NCI-H2107 (cell line): Measurements from ENCODE around the gene CSPG4.
"Not testable (repeated sequence)": the region's sequence is repeated elsewhere in the genome, so short reads cannot be mapped to it uniquely, and the experiment has no call there.

Experiments used
- DNase-seq: peaks from one replicate; lab custom pipeline; 2025; lab: John Stamatoyannopoulos, UW

The CSPG4 gene

DNA sequence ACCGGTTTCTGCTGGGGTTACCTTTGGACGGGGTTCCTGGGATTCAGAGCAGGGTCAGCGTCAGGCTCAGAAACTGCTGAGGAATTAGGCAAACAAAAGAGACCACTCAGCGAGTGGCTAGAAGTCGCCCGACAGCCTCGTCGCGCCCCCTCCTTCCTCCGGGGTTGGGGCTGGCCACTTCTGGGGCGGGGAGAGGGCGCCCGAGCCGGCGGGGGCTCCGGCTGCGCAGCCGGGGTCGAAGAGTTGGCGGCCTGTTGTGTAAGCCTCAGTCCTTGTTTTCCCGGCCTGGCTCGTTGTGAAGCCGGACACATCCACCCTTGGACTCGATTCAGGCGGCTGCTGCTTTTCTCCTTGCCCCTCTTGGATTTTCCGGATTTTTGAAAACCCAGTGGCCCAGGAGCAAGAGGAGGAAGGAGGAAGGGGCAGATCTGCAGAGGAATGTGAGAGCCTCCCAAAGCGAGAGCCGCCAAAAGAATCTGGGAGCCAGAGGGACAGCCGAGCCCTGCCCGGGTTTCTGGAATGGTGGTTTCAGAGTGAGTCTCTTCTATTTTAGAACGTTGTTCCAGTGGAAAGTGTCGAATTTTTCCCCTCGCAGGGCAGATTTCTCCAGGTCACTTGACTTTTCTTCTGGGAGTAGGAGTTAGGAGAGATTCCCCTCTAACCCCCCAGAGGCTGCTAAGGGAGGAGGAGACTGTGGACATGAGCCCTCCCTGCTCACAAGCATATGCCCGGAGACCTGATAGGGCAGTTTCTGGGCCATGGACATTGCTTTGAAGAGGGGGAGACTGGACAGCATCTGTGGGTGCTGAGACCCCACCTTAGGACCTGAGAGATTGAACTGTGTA lies 64.3 kb downstream of the CSPG4 start:
- DNase-seq = no peak

DNA sequence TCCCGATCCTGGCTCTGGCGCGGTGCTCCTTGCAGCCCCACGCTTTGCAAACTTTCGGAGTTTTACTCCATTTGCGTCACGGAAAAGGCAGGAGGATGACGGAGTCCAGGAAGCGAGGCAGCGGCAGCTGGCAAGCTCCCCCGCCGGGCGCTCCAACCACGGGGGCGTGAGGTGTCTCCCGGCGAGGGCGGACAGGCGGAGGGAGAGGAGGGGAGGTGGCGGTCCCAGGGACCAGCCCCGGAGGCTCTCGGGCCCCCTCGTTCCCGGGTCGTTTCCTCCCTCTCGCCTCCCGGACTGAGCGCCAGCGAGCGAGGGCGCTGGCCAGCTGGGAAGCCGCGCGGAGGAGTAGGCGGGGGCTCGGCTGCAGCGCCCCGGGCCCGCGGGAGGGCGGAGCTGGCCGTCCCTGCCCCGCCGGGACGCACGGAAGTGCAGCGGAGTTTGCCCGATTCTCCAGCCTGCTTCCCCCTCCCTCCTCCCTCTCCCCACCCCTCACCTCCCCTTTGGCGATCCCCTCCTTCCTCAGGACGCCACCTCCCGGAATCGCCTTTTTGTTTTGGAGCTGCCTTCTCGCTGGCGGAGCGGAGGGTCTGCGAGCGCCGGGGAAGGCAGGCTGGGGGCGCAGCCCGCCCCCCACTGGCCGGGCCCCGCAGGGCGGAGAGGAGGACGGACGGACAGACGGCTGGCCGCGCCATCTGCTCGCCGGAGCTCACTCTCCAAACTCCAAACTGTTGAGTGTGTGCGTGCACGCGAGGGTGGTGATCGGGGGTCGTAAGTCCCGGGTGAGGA lies 65.1 kb downstream of the CSPG4 start, which contains the start of gene SNX33:
Gene SNX33, plus strand, starts transcription at position 543 of the 786 bp plus-strand sequence. CDS start 1,191 bp downstream, outside the sequence.
- DNase-seq = no peak

DNA sequence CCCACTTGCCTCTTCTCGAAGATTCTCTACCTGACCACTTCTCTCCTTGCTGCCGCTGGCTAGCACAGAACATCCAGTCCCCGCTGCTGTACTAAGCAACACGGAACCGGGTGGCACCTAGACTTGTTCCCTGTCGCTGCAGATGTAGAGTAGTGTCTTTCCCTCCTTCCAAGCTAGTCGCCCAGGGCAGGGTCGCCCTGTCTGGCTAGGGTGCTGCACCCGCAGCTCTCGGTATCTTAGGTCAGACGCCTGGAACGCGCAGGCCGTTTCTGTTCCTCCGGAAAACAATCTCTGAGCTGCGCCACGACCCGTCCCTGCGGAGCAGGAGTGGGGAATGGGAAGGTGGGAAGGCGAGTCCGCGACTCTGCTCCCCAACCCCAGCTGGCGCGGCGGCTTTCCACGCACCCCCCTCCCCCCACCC lies 65.7 kb downstream of the CSPG4 start:
- no peak for DNase-seq

DNA sequence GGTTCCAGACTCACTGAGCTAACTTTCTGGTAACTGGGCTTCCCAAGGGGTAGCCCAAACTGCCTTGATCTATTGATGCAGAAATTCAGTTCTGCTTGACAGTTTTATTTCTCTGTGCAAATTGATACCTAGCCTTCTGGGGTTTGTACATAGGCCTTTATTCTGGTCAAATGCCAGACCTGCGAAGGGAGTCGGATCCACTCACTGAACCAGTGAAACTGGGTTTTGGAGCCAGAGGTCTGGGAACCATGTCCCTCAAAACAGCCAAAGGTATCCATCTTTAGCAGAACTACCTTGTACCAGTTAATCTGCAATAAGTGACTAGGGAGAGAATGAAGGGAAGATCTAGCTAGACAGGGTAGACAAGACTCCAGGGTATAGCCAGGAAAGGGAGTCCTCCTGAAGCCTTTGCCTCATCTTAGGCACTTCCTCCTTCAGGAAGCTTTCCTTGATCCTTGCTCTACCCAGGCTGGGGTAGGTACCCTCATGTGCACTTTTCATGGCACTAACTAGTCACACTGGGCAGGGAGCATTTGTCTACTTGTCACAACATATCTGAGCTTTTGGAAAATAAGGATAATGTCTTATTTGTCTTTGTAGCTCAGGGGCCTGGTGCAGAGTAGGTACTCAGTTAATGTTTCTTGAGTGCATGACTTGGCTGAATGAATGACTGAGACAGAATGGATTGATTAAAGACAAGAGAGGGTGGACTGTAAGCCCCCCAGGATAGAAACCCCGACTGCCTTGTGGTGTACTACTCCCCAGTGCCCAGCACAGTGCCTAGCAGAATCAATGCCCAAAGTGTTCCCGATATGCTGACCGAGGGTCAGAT lies 66.3 kb downstream of the CSPG4 start:
- DNase-seq = no peak

DNA sequence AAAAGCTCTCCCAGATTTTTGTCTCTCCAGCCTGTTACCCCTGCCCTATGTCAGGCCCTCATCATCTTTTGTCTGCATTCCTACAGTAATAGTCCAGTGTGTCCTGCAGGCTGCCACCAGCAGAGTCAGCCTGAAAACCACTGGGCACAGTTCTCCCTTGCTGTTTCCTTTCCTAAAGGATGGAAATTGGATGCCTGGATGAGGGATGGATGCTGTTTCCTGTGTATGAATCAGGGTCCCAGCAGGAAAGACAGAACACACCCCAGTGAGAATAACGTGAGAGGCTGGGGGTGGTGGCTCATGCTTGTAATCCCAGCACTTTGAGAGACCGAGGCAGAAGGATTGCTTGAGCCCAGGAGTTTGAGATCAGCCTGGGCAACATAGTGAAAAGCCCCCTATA lies 68.3 kb downstream of the CSPG4 start:
- no peak for DNase-seq

DNA sequence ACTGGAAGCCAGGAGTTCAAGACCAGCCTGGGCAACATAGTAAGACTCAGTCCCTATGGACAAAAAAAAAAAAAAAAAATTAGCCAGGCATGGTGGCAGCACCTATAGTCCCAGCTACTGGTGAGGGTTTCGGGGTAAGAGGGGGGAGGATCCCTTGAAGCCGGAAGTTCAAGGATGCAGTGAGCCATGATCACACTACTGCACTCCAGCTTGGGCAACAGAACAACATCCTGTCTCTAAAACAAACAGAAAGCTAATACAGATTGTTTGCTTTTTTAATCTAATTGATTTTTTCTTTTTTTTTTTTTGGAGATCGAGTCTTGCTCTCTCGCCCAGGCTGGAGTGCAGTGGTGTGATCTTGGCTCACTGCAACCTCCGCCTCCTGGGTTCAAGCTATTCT lies 71.0 kb downstream of the CSPG4 start:
- no peak for DNase-seq

DNA sequence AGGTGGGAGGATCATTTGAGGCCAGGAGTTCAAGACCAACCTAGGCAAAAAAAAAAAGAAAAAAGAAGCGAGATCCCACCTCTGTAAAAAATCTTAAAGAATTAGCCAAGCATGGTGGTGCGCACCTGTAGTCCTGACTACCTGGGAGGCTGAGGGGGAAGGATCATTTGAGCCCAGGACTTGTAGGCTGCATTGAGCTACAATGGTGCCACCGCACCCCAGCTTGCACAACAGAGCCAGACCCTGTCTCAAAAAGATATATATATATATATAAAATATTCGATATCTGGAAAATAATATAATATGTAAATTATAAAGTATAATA lies 71.5 kb downstream of the CSPG4 start:
- DNase-seq = no peak

DNA sequence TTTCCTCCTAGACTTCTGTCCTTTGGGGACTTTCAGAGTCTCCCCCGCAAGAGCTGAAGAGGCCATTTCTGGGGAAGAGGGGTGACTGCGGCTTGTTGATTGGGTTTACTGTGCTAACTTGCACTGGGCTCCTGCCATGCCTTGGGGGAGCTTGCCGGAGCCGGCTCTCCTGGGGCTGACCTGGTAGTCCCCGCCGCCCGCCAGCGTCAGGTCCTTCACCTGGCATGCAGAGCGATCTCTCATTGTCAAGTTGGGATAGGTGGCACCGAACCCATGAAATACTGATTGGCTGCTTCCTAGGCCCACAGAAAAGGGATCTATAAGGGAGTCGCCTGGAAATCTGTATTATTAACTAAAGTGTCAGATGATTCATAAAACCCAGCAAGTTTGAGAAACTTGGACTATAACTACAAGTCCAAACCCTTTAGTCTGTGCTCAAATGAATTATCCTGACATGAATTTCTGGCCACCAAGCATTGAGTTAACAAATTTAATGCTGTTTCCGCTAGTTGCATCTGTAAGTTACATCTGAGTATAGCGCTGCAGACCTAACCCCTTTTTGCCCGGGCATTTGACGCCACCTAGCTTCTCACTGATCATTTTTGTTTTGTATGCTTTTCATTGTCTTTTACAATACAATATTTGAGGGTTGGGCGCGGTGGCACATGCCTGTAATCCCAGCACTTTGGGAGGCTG lies 72.0 kb downstream of the CSPG4 start:
- no peak for DNase-seq

DNA sequence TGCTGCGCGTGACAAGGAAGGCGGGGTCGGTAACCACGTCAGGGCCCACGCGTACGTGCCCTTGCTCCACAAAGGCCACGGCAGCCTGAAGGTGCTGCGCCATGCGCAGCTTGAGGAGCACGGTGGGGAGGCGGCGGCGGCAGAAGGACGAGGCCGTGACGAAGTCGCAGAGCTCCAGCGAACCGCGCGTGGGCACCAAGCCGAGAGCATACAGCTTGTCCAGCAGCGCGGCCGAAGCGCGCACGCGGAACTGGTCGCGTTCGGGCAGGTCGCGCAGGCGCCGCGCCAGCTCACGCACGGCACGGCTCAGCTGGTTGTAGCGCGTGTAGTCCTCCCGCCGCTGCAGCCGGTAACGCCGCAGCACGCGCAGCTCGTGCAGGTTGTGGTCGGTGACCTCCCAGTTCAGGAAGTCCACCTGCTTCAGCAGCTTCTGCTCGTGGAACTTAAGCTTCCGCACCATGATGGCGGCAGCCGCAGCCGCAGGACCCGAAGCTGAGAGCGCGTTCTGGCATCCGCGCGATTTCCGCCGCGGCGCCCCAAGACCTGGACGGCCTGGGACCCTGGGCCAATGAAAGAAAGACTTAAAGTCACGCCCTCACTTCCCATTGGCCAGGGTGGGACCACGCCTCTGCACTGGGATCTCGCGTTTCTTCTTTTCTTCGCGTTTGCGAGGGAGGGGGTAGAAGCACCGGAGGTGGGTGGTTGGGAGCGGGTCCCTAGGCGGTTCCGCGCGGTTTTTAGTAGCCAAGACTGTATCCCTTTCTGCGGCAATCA lies 72.8 kb downstream of the CSPG4 start, which contains the start of gene IMP3:
Gene IMP3, minus strand, starts transcription at position 516 of the 774 bp plus-strand sequence. Its CDS starts 56 bp downstream, at position 460.
- peak; percentile 88 for DNase-seq

DNA sequence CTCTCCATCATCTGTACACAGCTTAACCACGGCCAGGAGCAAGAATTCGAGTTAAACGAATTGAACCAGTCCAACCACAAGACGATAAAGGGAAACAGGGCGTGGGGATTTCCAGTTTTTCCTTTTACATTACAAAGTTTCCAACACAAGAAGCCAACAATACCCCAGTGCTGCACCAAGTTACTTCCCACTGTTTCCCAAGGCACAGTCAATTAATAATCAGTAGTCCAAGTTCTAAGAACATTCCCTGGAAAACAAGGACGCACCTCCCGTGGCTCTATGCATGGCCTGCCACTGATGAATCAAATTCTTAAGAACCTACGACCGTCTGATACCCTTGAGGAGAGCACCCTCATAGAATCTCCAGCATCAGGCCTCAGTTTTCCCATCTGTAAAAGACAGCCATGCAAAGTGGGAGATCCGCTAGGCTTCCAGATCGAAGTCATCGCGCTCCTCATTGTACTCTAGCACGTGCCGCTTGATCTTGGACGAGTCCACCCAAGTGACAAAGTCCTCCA lies 73.4 kb downstream of the CSPG4 start:
- no peak for DNase-seq

DNA sequence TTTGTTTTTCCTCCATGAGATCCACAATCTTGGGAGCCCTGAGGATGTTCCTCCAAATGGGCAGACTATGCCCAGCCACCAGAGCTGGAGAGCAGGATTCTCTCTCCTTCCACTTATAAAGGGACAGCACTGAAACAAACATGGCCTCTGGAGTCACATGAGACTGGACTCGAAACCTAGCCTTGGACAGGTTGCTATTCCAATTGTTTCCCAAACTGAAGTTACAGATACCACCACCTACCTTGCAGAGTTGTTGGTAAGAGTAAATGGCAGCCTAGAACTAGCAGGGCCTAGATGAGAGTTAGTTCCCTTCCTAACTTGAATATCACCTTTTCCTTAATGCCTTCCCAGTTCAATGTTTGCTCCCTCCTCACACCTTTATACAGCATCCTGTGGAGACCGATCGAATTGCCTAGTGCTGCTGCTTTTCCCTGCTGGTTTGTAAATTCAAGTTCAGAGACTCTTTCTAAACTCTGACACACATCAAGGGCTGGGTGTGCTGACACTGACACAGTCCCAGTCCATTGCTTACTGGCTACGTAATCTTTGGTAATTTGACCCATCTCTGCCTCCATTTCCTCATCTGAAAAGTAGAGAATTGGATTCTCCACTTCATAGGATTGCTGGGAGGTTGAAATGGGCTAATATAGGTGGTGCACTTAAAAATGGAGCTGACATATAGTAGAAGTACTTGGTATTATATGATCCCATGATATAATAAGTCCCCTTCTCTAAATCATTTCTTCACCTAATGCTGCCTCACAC lies 75.2 kb downstream of the CSPG4 start:
- DNase-seq = no peak

DNA sequence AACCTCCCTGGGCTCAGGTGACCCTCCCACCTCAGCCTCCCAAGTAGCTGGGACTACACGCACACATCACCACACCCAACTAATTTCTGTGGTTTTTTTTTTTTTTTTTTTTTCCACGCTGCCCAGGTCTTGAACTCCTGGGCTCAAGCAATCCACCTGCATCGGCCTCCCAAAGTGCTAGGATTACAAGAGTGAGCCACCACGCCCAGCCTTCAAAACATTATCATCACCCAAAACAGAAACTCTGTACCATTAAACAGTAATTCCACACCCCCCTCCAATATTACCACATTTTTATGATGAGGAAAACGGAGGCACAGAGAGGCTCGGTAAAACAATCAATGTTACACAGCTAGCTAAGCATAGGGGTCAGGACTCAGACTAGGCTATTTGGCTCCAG lies 76.6 kb downstream of the CSPG4 start:
- DNase-seq = no peak

DNA sequence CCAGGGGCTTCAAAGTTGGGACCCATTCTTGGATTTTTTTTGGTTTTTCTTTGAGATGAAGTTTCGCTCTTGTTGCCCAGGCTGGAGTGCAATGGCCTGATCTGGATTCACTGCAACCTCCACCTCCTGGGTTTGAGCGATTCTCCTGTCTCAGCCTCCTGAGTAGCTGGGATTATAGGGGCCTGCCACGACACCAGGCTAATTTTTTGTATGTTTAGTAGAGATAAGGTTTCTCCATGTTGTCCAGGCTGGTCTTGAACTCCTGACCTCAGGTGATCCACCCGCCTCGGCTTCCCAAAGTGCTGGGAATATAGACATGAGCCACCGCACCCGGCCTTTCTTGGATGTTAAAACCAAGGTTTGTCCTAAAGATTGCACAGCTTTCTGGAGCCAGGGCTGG lies 78.7 kb downstream of the CSPG4 start:
- not testable (repeated sequence) for DNase-seq

DNA sequence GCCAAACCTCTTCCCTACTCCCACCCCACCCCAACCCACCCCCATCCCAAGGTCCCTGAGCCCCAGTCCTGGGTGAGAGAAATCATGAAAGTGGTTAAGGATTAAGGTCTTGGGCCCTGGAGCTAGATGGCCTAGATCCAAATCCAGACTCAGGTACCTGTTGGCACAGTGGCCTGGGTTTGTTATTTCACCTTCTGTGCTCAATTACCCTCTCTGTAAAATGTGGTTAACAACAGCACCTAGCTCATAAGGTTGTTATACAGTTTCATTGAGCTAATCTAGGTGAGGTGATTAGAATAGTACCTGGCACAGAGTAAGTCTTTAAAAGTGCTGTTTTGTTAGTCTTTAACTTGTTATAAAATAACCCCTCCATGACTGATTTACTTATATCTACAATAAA lies 80.7 kb downstream of the CSPG4 start:
- no peak for DNase-seq

DNA sequence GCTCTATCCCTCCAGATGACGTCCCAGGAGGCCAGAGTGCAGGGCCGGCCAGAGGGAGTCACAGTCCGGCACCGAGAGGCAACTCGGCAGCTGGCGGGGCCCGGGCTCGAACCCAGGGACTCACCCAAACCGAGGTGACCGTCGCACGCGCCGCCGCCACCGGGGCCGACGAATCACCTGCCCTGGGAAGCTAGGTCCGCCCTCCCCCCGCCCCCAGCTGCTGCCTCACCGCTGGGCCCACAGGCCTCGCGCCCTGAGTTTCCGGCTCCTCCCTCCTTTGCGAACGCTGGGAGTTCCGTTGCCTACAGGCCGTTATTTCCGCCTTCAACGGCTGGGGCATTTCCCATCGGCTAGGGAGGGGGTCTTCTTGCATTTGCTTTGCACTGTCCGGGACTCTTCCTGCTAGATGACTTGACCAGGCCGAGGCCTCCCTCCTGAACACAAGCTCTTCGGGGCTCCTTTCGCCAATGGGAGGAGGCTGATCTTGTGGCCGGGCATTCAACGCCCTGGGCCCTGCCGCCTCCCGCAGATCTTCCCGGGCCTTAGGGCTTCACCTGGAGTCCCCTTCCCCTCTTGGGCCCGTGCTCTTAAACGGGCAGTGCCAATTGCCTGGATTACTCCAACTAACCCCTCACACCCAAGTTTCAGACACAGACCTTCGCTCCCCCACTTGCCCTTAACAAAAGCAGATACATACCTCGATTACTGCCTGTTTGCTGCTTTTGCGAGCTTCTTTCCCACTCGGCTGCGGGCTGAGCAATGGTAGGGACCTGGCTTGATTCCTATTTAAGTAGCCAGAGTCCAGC lies 86.9 kb downstream of the CSPG4 start, which contains the start of gene SNUPN:
Gene SNUPN, minus strand, starts transcription at position 184 of the 806 bp plus-strand sequence. CDS start 4,674 bp downstream, outside the sequence.
- peak; percentile 53 for DNase-seq
